SK-N-SH (cell line): Measurements from ENCODE around the gene WNT6. TPM values are rescaled to one million over a fixed set of nuclear protein-coding genes. Genes with fewer than 3 reads are reported as not detected.

Experiments used
- CTCF ChIA-PET: fragments of 300-600, 350-600 bp; formaldehyde crosslinking; extraction: SDS; loops from one replicate; lab custom pipeline; 2021; lab: Yijun Ruan, JAX
- POLR2A ChIA-PET: fragments of 350-600 bp; sonication (Branson Sonifier 250); formaldehyde crosslinking; extraction: SDS; loops from one replicate; lab custom pipeline; 2020; ENCODE audit warnings: antibody characterized with exemption, inconsistent platforms; lab: Yijun Ruan, JAX
- DNase-seq: peaks from one replicate; pipeline ENCODE4 v3.0.0; 2012
- H2AFZ ChIP-seq: fragments of 200-600 bp; sonication (generic); 2 replicates; pipeline ENCODE4 v1.8.1; 2016; ENCODE audit warnings: antibody characterized with exemption, mild to moderate bottlenecking, low read depth
- H3F3A ChIP-seq: fragments of 200-600 bp; sonication (generic); replicated peaks from 2 replicates; pipeline ENCODE3; 2016; ENCODE audit warnings: antibody characterized with exemption, mild to moderate bottlenecking; ENCODE audit not compliant: insufficient read depth
- H3K27ac ChIP-seq, 2 experiments: fragments of 200-500 bp in 1 of 2; fragments of 200-600 bp in 1 of 2; sonication (Bioruptor generic) in 1 of 2; sonication (generic), shearing (Covaris generic) in 1 of 2; 2 replicates each; pipeline versions ENCODE4 v1.5.1 to v1.6.1; 2014 to 2016; ENCODE audit warnings: low read depth in 2 of 2, inconsistent platforms in 1 of 2, low read length in 1 of 2, mild to moderate bottlenecking in 1 of 2, mixed read lengths in 1 of 2
- H3K27me3 ChIP-seq: fragments of 200-600 bp; sonication (generic), shearing (Covaris generic); 2 replicates; pipeline ENCODE4 v1.6.1; 2016; ENCODE audit warnings: mixed run types; ENCODE audit not compliant: insufficient read depth
- H3K36me3 ChIP-seq, 2 experiments: fragments of 200-500 bp in 1 of 2; fragments of 200-600 bp in 1 of 2; sonication (Bioruptor generic) in 1 of 2; sonication (generic) in 1 of 2; replicated peaks in 1 of 2; 2 replicates each; pipeline versions ENCODE3 to v1.5.1; 2014 to 2016; ENCODE audit warnings: low read length in 1 of 2, mild to moderate bottlenecking in 1 of 2; ENCODE audit not compliant: insufficient read depth in 2 of 2, control insufficient read depth in 1 of 2
- H3K4me1 ChIP-seq, 2 experiments: fragments of 200-500 bp in 1 of 2; fragments of 200-600 bp in 1 of 2; sonication (Bioruptor generic) in 1 of 2; sonication (generic), shearing (Covaris generic) in 1 of 2; 2 replicates each; pipeline versions ENCODE4 v1.5.1 to v1.6.1; 2014 to 2016; ENCODE audit warnings: low read depth in 1 of 2, low read length in 1 of 2, mixed run types in 1 of 2; ENCODE audit not compliant: insufficient read depth in 2 of 2, control insufficient read depth in 1 of 2
- H3K4me2 ChIP-seq: fragments of 200-600 bp; sonication (generic), shearing (Covaris generic); 2 replicates; pipeline ENCODE4 v1.6.1; 2017; ENCODE audit warnings: mixed run types
- H3K4me3 ChIP-seq, 2 experiments: fragments of 200-500 bp in 1 of 2; fragments of 200-600 bp in 1 of 2; sonication (Bioruptor generic) in 1 of 2; sonication (generic), shearing (Covaris generic) in 1 of 2; 2 replicates each; pipeline versions ENCODE4 v1.5.1 to v1.8.1; 2014 to 2016; ENCODE audit warnings: low read depth in 2 of 2, inconsistent platforms in 1 of 2, low read length in 1 of 2, mild to moderate bottlenecking in 1 of 2, mixed read lengths in 1 of 2, moderate library complexity in 1 of 2
- H3K79me2 ChIP-seq: fragments of 200-600 bp; sonication (generic); 2 replicates; pipeline ENCODE4 v1.8.1; 2017; ENCODE audit warnings: mild to moderate bottlenecking; ENCODE audit not compliant: insufficient read depth
- H3K9ac ChIP-seq: fragments of 200-600 bp; sonication (generic); 2 replicates; pipeline ENCODE4 v1.6.1; 2017; ENCODE audit warnings: mixed run types
- H3K9me2 ChIP-seq: fragments of 200-600 bp; sonication (generic); 2 replicates; pipeline ENCODE4 v1.6.1; 2017; ENCODE audit warnings: mixed run types
- H3K9me3 ChIP-seq: fragments of 200-600 bp; sonication (generic); 2 replicates; pipeline ENCODE4 v1.6.1; 2017; ENCODE audit warnings: mixed run types, mild to moderate bottlenecking, moderate library complexity
- H4K20me1 ChIP-seq: fragments of 200-600 bp; sonication (generic); 2 replicates; pipeline ENCODE4 v1.6.1; 2017; ENCODE audit warnings: mild to moderate bottlenecking, mixed run types; ENCODE audit not compliant: insufficient read depth
- CHD2 ChIP-seq: fragments of 150-350 bp; IDR thresholded peaks from 2 replicates; pipeline ENCODE4 v1.6.1; 2018; ENCODE audit warnings: low read length; ENCODE audit not compliant: partially characterized antibody
- EP300 ChIP-seq, 2 experiments: IDR thresholded peaks; 2 replicates each; pipeline versions ENCODE4 v1.4.0 to v1.6.1; 2012; ENCODE audit warnings: borderline replicate concordance in 1 of 2, low read depth in 1 of 2, low read length in 1 of 2
- EZH2phosphoT487 ChIP-seq: fragments of 200-600 bp; sonication (generic); IDR thresholded peaks from 2 replicates; pipeline ENCODE4 v1.6.1; 2017; ENCODE audit warnings: low read depth, mixed run types, mild to moderate bottlenecking, antibody characterized with exemption, moderate library complexity, borderline replicate concordance
- FOXM1 ChIP-seq: IDR thresholded peaks from 2 replicates; pipeline ENCODE4 v1.4.0; 2012; ENCODE audit warnings: low read depth, mild to moderate bottlenecking
- GATA2 ChIP-seq: sonication (generic); formaldehyde crosslinking; IDR thresholded peaks from 2 replicates; pipeline ENCODE4 v1.5.0; 2020; ENCODE audit warnings: mild to moderate bottlenecking, missing genetic modification reagents
- MXI1 ChIP-seq: IDR thresholded peaks from 2 replicates; pipeline ENCODE4 v1.6.1; 2012; ENCODE audit warnings: mild to moderate bottlenecking, low read depth, low read length, improper control_type of control experiment
- NFIC ChIP-seq: IDR thresholded peaks from 2 replicates; pipeline ENCODE4 v1.4.0; 2012; ENCODE audit warnings: borderline replicate concordance
- POLR2AphosphoS5 ChIP-seq: IDR thresholded peaks from 2 replicates; pipeline ENCODE4 v1.6.1; 2012; ENCODE audit warnings: low read depth, low read length
- RAD21 ChIP-seq: IDR thresholded peaks from 2 replicates; pipeline ENCODE4 v1.6.1; 2012; ENCODE audit warnings: mild to moderate bottlenecking, low read length
- RFX5 ChIP-seq: IDR thresholded peaks from 2 replicates; pipeline ENCODE4 v1.6.1; 2012; ENCODE audit warnings: mild to moderate bottlenecking, improper control_type of control experiment, low read length
- SIN3A ChIP-seq: IDR thresholded peaks from 2 replicates; pipeline ENCODE4 v1.6.1; 2012; ENCODE audit warnings: low read depth, mild to moderate bottlenecking, low read length, moderate library complexity, borderline replicate concordance
- USF1 ChIP-seq: IDR thresholded peaks from 2 replicates; pipeline ENCODE4 v1.4.0; 2012; ENCODE audit warnings: low read depth, borderline replicate concordance
- WGBS: methylation state at CpG from one replicate; pipeline ENCODE4 v1.1.6; 2017; ENCODE audit warnings: low lambda C conversion rate; 5-methylcytosine and 5-hydroxymethylcytosine counted together
- polyA plus RNA-seq, 3 experiments: library from polyadenylated mRNA; depleted of rRNA; stranded (reverse); fragments of >200 nt; gene quantifications; 2 replicates each; pipeline ENCODE4 v1.2.3, GENCODE V29; 2012
- TF ChIP-seq, protein P1 (sequence below): fragments of 150-350 bp; IDR thresholded peaks from 2 replicates; pipeline ENCODE4 v1.6.1; 2016; ENCODE audit warnings: mild to moderate bottlenecking, low read depth, low read length

Gene WNT6
- polyA plus RNA-seq, 1 of the 3 experiments (the other 2 are of a cell fraction), result 0.08 TPM

DNA sequence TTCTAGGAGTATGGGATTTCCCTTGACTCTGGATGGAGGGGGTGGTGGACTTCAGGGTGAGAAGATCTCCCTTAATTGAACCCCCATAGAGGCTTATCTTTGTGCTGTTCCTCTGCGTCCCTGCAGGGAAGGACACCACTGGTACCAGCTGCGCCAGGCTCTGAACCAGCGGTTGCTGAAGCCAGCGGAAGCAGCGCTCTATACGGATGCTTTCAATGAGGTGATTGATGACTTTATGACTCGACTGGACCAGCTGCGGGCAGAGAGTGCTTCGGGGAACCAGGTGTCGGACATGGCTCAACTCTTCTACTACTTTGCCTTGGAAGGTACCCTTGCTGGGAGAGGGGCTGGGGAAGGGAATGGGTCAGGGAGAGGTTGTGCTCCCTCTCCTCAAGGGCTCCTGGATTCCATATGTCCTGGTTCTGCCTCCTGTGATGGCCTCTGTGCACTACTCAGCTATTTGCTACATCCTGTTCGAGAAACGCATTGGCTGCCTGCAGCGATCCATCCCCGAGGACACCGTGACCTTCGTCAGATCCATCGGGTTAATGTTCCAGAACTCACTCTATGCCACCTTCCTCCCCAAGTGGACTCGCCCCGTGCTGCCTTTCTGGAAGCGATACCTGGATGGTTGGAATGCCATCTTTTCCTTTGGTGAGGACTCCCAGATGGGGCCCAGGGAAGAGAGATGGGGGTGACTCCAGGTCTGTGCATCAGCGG lies 47.3 kb upstream of the WNT6 start (continued):
- TF ChIP-seq CHD2 (no peak), RAD21 (no peak)

- H3K79me2 ChIP-seq, result no peaks in the 10 kb centered on the region
- TF ChIP-seq USF1 (no peak), GATA2 (no peak), CHD2 (no peak), EP300 (IDR thresholded peaks at IDR 0.05; ENCODE audit: borderline replicate concordance in 1 of 2, low read depth in 1 of 2, low read length in 1 of 2) (no peak)
- no peaks in the 10 kb centered on the region for H3K36me3 ChIP-seq
- no peak overlapping the region for H3K4me3 ChIP-seq
- no peaks in the 10 kb centered on the region; the same call in 1 of the 2 replicates for H3K27me3 ChIP-seq
- H3K9me3 ChIP-seq, result no peaks in the 10 kb centered on the region
- H3K9me2 ChIP-seq, result no peaks in the 10 kb centered on the region
- H3K4me1 ChIP-seq, result no peaks in the 10 kb centered on the region; a peak in 1 of 4 replicates
- no peaks in the 10 kb centered on the region for H4K20me1 ChIP-seq
- H3F3A ChIP-seq, result no peaks in the 10 kb centered on the region
- ChIA-PET CTCF (no interaction called here), POLR2A (no interaction called here)
- 56% methylated on average over 5 of the region's 5 CpGs for WGBS
- H3K27ac ChIP-seq, result no peak overlapping the region
- no peak for DNase-seq
- H3K4me2 ChIP-seq, result no peak overlapping the region
- H2AFZ ChIP-seq, result no peak overlapping the region
- H3K9ac ChIP-seq, result no peak overlapping the region
Observed at GRCh38 chr2:218812861-218813260, 46.7 kb upstream of the WNT6 start.

- H3K27me3 ChIP-seq, result no peaks in the 10 kb centered on the region; the same call in 1 of the 2 replicates
- H3K4me3 ChIP-seq, result no peak overlapping the region
- no peaks in the 10 kb centered on the region for H3K36me3 ChIP-seq
- TF ChIP-seq GATA2 (no peak), RAD21 (no peak), EZH2phosphoT487 (no peak), SIN3A (no peak), MXI1 (no peak), POLR2AphosphoS5 (no peak), CHD2 (no peak), NFIC (no peak), FOXM1 (no peak), RFX5 (no peak)
- TF ChIP-seq, protein P1, sequence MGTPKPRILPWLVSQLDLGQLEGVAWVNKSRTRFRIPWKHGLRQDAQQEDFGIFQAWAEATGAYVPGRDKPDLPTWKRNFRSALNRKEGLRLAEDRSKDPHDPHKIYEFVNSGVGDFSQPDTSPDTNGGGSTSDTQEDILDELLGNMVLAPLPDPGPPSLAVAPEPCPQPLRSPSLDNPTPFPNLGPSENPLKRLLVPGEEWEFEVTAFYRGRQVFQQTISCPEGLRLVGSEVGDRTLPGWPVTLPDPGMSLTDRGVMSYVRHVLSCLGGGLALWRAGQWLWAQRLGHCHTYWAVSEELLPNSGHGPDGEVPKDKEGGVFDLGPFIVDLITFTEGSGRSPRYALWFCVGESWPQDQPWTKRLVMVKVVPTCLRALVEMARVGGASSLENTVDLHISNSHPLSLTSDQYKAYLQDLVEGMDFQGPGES, result no peak
- DNase-seq, result no peak
- no peaks in the 10 kb centered on the region; a peak in 1 of 4 replicates for H3K4me1 ChIP-seq
- no peaks in the 10 kb centered on the region for H3K9me3 ChIP-seq
- H3K79me2 ChIP-seq, result no peaks in the 10 kb centered on the region
- no peaks in the 10 kb centered on the region for H3F3A ChIP-seq
- ChIA-PET POLR2A (no interaction called here), CTCF (interaction anchor here (1.2 kb wide), 1 partner anchor 33 kb away, joined by 3 read pairs; no protein-coding TSS in a partner anchor)
- no peak overlapping the region for H3K27ac ChIP-seq
- H2AFZ ChIP-seq, result no peak overlapping the region
- no peaks in the 10 kb centered on the region for H3K9me2 ChIP-seq
- no peak overlapping the region for H3K4me2 ChIP-seq
- no peak overlapping the region for H3K9ac ChIP-seq
- 70% methylated on average over 11 of the region's 11 CpGs for WGBS
- H4K20me1 ChIP-seq, result no peaks in the 10 kb centered on the region
Observed at GRCh38 chr2:218813771-218814460, 45.7 kb upstream of the WNT6 start.
